ENCODE data around the gene DCAF6.
"Not testable (repeated sequence)": the region's sequence is repeated elsewhere in the genome, so short reads cannot be mapped to it uniquely, and the experiment has no call there.

The DCAF6 gene

GRCh38 chr1:167927046-167927754, 9.3 kb upstream of the DCAF6 start:
- no peak for DNase-seq (ENCODE audit: low read depth, low spot score)
- Histone ChIP-seq H3K27ac (no peak overlapping the region), H3K9me3 (ENCODE audit: low read depth, low read length) (no peaks in the 10 kb centered on the region), H3K4me3 (no peak overlapping the region), H3K9ac (ENCODE audit: insufficient read length) (no peak overlapping the region), H3K36me3 (ENCODE audit: insufficient read depth, low read length) (no peaks in the 10 kb centered on the region)
- no peak for TF ChIP-seq POLR2AphosphoS5 (IDR thresholded peaks at IDR 0.05; ENCODE audit: borderline replicate concordance, low read depth, low read length)
- TF ChIP-seq FOXP2 (optimal IDR thresholded peaks at IDR 0.05; ENCODE audit: control extremely low read depth, extremely low read length, insufficient read depth), result no peak

- no peak overlapping the region for H3K4me3 ChIP-seq
- no peaks in the 10 kb centered on the region for H3K9me3 ChIP-seq (ENCODE audit: low read depth, low read length)
- H3K9ac ChIP-seq (ENCODE audit: insufficient read length), result no peak overlapping the region
These were observed 8.0 kb upstream of the DCAF6 start for GRCh38 chr1:167928457-167928852.

GRCh38 chr1:167928919-167929318, 7.6 kb upstream of the DCAF6 start:
- H3K36me3 ChIP-seq (ENCODE audit: insufficient read depth, low read length); H3K4me3 ChIP-seq; H3K9me3 ChIP-seq (ENCODE audit: low read depth, low read length); H3K9ac ChIP-seq (ENCODE audit: insufficient read length); H3K27ac ChIP-seq; DNase-seq (ENCODE audit: low read depth, low spot score): not testable (repeated sequence)

More at GRCh38 chr1:167928457-167928852, 8.0 kb upstream of the DCAF6 start:
- DNase-seq (ENCODE audit: low read depth, low spot score), result no peak
- TF ChIP-seq POLR2AphosphoS5 (IDR thresholded peaks at IDR 0.05; ENCODE audit: borderline replicate concordance, low read depth, low read length) (no peak), FOXP2 (optimal IDR thresholded peaks at IDR 0.05; ENCODE audit: control extremely low read depth, extremely low read length, insufficient read depth) (no peak), EZH2 (IDR thresholded peaks at IDR 0.05) (no peak)
- no peak overlapping the region for H3K27ac ChIP-seq
- H3K36me3 ChIP-seq (ENCODE audit: insufficient read depth, low read length), result no peaks in the 10 kb centered on the region

- TF ChIP-seq EZH2 (IDR thresholded peaks at IDR 0.05) (no peak), FOXP2 (optimal IDR thresholded peaks at IDR 0.05; ENCODE audit: control extremely low read depth, extremely low read length, insufficient read depth) (no peak), POLR2AphosphoS5 (IDR thresholded peaks at IDR 0.05; ENCODE audit: borderline replicate concordance, low read depth, low read length) (no peak)
- DNase-seq (ENCODE audit: low read depth, low spot score), result no peak
- Histone ChIP-seq H3K9me3 (ENCODE audit: low read depth, low read length) (no peaks in the 10 kb centered on the region), H3K9ac (ENCODE audit: insufficient read length) (no peak overlapping the region), H3K4me3 (no peak overlapping the region), H3K27ac (no peak overlapping the region), H3K36me3 (ENCODE audit: insufficient read depth, low read length) (no peaks in the 10 kb centered on the region)
These were observed 6.8 kb upstream of the DCAF6 start for GRCh38 chr1:167929725-167930124.

GRCh38 chr1:167933788-167934187, 2.7 kb upstream of the DCAF6 start:
- Histone ChIP-seq H3K36me3 (ENCODE audit: insufficient read depth, low read length) (no peaks in the 10 kb centered on the region), H3K9ac (ENCODE audit: insufficient read length) (peak overlapping the region; percentile 79), H3K4me3 (peak overlapping the region; percentile 87), H3K9me3 (ENCODE audit: low read depth, low read length) (no peaks in the 10 kb centered on the region), H3K27ac (no peak overlapping the region)
- TF ChIP-seq EZH2 (IDR thresholded peaks at IDR 0.05) (no peak), FOXP2 (optimal IDR thresholded peaks at IDR 0.05; ENCODE audit: control extremely low read depth, extremely low read length, insufficient read depth) (no peak), POLR2AphosphoS5 (IDR thresholded peaks at IDR 0.05; ENCODE audit: borderline replicate concordance, low read depth, low read length) (no peak)
- DNase-seq (ENCODE audit: low read depth, low spot score), result no peak

- Histone ChIP-seq H3K27ac (no peak overlapping the region), H3K36me3 (ENCODE audit: insufficient read depth, low read length) (no peaks in the 10 kb centered on the region), H3K9me3 (ENCODE audit: low read depth, low read length) (no peaks in the 10 kb centered on the region), H3K4me3 (peak overlapping the region; percentile 87), H3K9ac (ENCODE audit: insufficient read length) (peak overlapping the region; percentile 79)
- no peak for DNase-seq (ENCODE audit: low read depth, low spot score)
- TF ChIP-seq EZH2 (IDR thresholded peaks at IDR 0.05) (no peak), POLR2AphosphoS5 (IDR thresholded peaks at IDR 0.05; ENCODE audit: borderline replicate concordance, low read depth, low read length) (no peak), FOXP2 (optimal IDR thresholded peaks at IDR 0.05; ENCODE audit: control extremely low read depth, extremely low read length, insufficient read depth) (no peak)
These were observed 1.9 kb upstream of the DCAF6 start for GRCh38 chr1:167934426-167935215.

GRCh38 chr1:167935216-167936067, 1.0 kb upstream of the DCAF6 start:
- Histone ChIP-seq H3K36me3 (ENCODE audit: insufficient read depth, low read length) (no peaks in the 10 kb centered on the region), H3K9me3 (ENCODE audit: low read depth, low read length) (no peaks in the 10 kb centered on the region), H3K9ac (ENCODE audit: insufficient read length) (peak overlapping the region; percentile 79), H3K4me3 (peak overlapping the region; percentile 87), H3K27ac (no peak overlapping the region)
- no peak for TF ChIP-seq FOXP2 (optimal IDR thresholded peaks at IDR 0.05; ENCODE audit: control extremely low read depth, extremely low read length, insufficient read depth)
- peak; percentile 65; the same call in 1 of the 2 replicates for TF ChIP-seq POLR2AphosphoS5 (IDR thresholded peaks at IDR 0.05; ENCODE audit: borderline replicate concordance, low read depth, low read length)
- TF ChIP-seq EZH2 (IDR thresholded peaks at IDR 0.05), result no peak
- DNase-seq (ENCODE audit: low read depth, low spot score), result no peak

All from SK-N-MC (cell line).